ENCODE measurements around the gene TMPRSS5. TPM values are rescaled to one million over a fixed set of nuclear protein-coding genes. Genes with fewer than 3 reads are reported as not detected.
"Not testable (repeated sequence)": the region's sequence is repeated elsewhere in the genome, so short reads cannot be mapped to it uniquely, and the experiment has no call there.

Gene TMPRSS5
- total RNA-seq, 2 experiments from 2014 or later, result 0.32 to 0.46 TPM

- Mint-ChIP-seq H3K4me3 (no peak overlapping the region), H3K36me3 (ENCODE audit: low read depth) (no peaks in the 10 kb centered on the region), H3K27ac (no peak overlapping the region), H3K9me3 (ENCODE audit: low read depth) (no peaks in the 10 kb centered on the region), H3K27me3 (peaks cover 3% of the 10 kb centered on the region), H3K4me1 (no peaks in the 10 kb centered on the region)
- ChIA-PET CTCF (no interaction called here), POLR2A (no interaction called here)
- ATAC-seq (no peak), DNase-seq (no peak)
- intact Hi-C loops (cut with DNase I, micrococcal nuclease), result no loop called here
Observed at GRCh38 chr11:113675565-113675964, 30.5 kb downstream of the TMPRSS5 start.

DNA sequence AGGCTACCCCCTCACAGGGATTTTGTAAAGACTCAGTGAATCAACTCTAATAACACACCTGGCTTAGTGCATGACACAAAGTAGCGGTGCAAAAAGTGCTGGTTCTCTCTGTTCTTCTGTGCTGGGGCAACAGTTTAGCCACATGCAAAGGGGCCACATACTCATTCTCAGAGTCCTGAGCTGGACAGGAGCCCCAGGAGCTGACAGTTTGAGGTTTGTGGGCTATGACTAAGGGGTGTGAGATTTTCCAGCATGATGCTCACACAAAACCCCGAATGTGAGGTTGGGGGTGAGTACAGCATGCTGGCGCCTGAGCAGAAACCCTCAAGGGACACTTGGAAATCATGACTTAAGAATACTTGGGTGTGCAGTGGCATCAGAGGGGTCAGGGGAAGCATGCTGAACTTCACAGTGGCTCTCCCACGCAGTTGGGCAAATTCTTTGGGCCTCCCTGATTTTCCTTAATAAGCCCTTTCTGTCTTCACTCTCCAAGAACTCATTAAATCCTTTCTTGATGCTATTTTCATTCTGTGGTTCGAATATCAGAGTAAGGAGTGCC is 31.0 kb downstream of the TMPRSS5 start:
- H3K27ac Mint-ChIP-seq, result no peak overlapping the region
- no peaks in the 10 kb centered on the region for H3K36me3 Mint-ChIP-seq (ENCODE audit: low read depth)
- no peaks in the 10 kb centered on the region for H3K9me3 Mint-ChIP-seq (ENCODE audit: low read depth)
- intact Hi-C loops (cut with DNase I, micrococcal nuclease), result no loop called here
- H3K4me1 Mint-ChIP-seq, result no peaks in the 10 kb centered on the region
- peak; percentile 38 for DNase-seq
- peaks cover 3% of the 10 kb centered on the region for H3K27me3 Mint-ChIP-seq
- peak; percentile 73 for ATAC-seq
- ChIA-PET POLR2A (no interaction called here), CTCF (no interaction called here)
- H3K4me3 Mint-ChIP-seq, result no peak overlapping the region

GRCh38 chr11:113674397-113674685 is 31.8 kb downstream of the TMPRSS5 start:
- ATAC-seq (no peak), DNase-seq (no peak)
- H3K36me3 Mint-ChIP-seq (ENCODE audit: low read depth), result no peaks in the 10 kb centered on the region
- peaks cover 3% of the 10 kb centered on the region for H3K27me3 Mint-ChIP-seq
- no peak overlapping the region for H3K4me3 Mint-ChIP-seq
- no peak overlapping the region for H3K27ac Mint-ChIP-seq
- no peaks in the 10 kb centered on the region for H3K4me1 Mint-ChIP-seq
- CTCF ChIA-PET, result no interaction called here
- POLR2A ChIA-PET, result no interaction called here
- H3K9me3 Mint-ChIP-seq (ENCODE audit: low read depth), result no peaks in the 10 kb centered on the region
- intact Hi-C loops (cut with DNase I, micrococcal nuclease), result no loop called here

DNA sequence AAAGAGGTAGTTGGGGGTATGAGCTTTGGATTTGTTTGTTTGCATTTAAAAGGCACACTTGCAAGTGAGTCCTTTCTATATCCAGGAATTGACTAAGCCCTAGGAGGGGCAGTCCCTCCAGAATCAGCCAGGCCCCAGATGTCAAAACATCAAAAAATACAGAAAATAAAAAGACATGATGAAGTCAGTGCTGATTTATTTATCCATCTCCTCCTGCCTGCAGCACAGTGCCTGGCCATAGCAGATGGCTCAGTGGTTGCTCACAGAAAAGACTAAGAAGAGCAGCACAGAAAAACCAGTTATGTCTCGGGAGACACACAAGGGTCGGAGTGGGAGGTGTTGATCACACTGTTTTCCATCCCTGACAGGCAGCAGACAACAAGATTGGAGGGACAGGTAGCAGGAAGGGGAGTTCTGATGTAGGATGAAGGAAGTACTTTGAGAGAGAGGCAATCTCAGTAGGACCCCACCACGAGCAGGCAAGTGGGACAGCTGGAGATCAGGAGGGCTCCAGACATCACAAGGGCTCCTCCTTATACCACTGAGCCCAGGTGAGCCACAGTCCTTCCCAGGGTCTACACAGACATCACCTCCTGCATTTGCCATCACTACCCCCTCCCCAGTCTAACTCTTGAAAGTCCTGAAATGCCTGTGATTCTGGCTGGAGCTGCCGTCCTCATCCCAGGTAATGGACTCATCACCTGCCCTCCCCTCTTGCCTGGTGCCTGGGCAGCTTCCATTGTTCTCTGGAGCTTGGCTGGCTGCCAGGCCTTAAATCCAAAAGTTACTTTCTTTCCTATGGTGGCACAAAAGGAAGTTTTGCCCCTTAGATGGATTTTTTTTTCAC is 32.3 kb downstream of the TMPRSS5 start:
- no peak overlapping the region for H3K27ac Mint-ChIP-seq
- intact Hi-C loops (cut with DNase I, micrococcal nuclease), result no loop called here
- DNase-seq (no peak), ATAC-seq (peak; percentile 23)
- H3K4me3 Mint-ChIP-seq, result no peak overlapping the region
- no peaks in the 10 kb centered on the region for H3K4me1 Mint-ChIP-seq
- H3K36me3 Mint-ChIP-seq (ENCODE audit: low read depth), result no peaks in the 10 kb centered on the region
- peaks cover 4% of the 10 kb centered on the region for H3K27me3 Mint-ChIP-seq
- CTCF ChIA-PET, result no interaction called here
- POLR2A ChIA-PET, result no interaction called here
- H3K9me3 Mint-ChIP-seq (ENCODE audit: low read depth), result no peaks in the 10 kb centered on the region

GRCh38 chr11:113671914-113672313 is 34.2 kb downstream of the TMPRSS5 start:
- POLR2A ChIA-PET; H3K36me3 Mint-ChIP-seq (ENCODE audit: low read depth); intact Hi-C loops (cut with DNase I, micrococcal nuclease); DNase-seq; ATAC-seq; H3K4me3 Mint-ChIP-seq; CTCF ChIA-PET; H3K27ac Mint-ChIP-seq; H3K4me1 Mint-ChIP-seq; H3K9me3 Mint-ChIP-seq (ENCODE audit: low read depth): not testable (repeated sequence)
- peaks cover 12% of the 10 kb centered on the region for H3K27me3 Mint-ChIP-seq

DNA sequence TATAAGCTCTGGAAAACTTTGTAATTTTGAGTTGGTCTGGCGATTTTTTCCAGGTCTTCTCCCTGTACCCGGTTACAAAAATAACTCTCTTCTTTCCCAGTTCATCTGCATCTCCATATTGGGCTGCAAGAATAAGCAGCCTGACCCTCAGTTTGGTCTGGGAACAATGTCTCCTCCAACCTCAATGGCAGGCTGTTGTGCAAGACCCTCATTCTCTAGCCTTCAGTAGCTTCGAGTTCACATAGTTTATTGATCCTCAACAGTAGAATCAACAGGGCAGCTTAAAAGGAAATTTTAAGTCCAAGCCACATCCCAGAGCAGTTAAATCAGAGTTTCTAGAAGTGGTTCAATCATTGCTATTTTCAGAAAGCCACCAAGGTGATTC is 35.3 kb downstream of the TMPRSS5 start:
- intact Hi-C loops (cut with DNase I, micrococcal nuclease), result no loop called here
- Mint-ChIP-seq H3K27ac (no peak overlapping the region), H3K27me3 (peaks cover 11% of the 10 kb centered on the region), H3K36me3 (ENCODE audit: low read depth) (peaks cover 2% of the 10 kb centered on the region), H3K9me3 (ENCODE audit: low read depth) (peaks cover 5% of the 10 kb centered on the region), H3K4me1 (no peaks in the 10 kb centered on the region), H3K4me3 (no peak overlapping the region)
- DNase-seq (no peak), ATAC-seq (no peak)
- ChIA-PET POLR2A (no interaction called here), CTCF (no interaction called here)

GRCh38 chr11:113670149-113670830 is 35.8 kb downstream of the TMPRSS5 start:
- H3K4me3 Mint-ChIP-seq, result no peak overlapping the region
- H3K36me3 Mint-ChIP-seq (ENCODE audit: low read depth), result peaks cover 2% of the 10 kb centered on the region
- ChIA-PET POLR2A (no interaction called here), CTCF (no interaction called here)
- ATAC-seq, result no peak
- no peak for DNase-seq
- H3K4me1 Mint-ChIP-seq, result no peaks in the 10 kb centered on the region
- no peak overlapping the region for H3K27ac Mint-ChIP-seq
- H3K27me3 Mint-ChIP-seq, result peaks cover 11% of the 10 kb centered on the region
- H3K9me3 Mint-ChIP-seq (ENCODE audit: low read depth), result peaks cover 5% of the 10 kb centered on the region
- intact Hi-C loops (cut with DNase I, micrococcal nuclease), result no loop called here

GRCh38 chr11:113668255-113668654 is 37.9 kb downstream of the TMPRSS5 start:
- Mint-ChIP-seq H3K27me3 (peaks cover 12% of the 10 kb centered on the region), H3K4me1 (no peaks in the 10 kb centered on the region), H3K4me3 (no peak overlapping the region), H3K27ac (no peak overlapping the region), H3K36me3 (ENCODE audit: low read depth) (peaks cover 2% of the 10 kb centered on the region), H3K9me3 (ENCODE audit: low read depth) (peaks cover 5% of the 10 kb centered on the region)
- ChIA-PET CTCF (no interaction called here), POLR2A (no interaction called here)
- intact Hi-C loops (cut with DNase I, micrococcal nuclease), result no loop called here
- ATAC-seq, result no peak
- DNase-seq, result no peak

GRCh38 chr11:113667801-113668200 is 38.3 kb downstream of the TMPRSS5 start:
- H3K9me3 Mint-ChIP-seq (ENCODE audit: low read depth), result peaks cover 5% of the 10 kb centered on the region
- no peak overlapping the region for H3K4me3 Mint-ChIP-seq
- peaks cover 2% of the 10 kb centered on the region for H3K36me3 Mint-ChIP-seq (ENCODE audit: low read depth)
- POLR2A ChIA-PET, result no interaction called here
- ATAC-seq, result no peak
- DNase-seq, result no peak
- peaks cover 12% of the 10 kb centered on the region for H3K27me3 Mint-ChIP-seq
- H3K4me1 Mint-ChIP-seq, result no peaks in the 10 kb centered on the region
- H3K27ac Mint-ChIP-seq, result no peak overlapping the region
- intact Hi-C loops (cut with DNase I, micrococcal nuclease), result no loop called here
- CTCF ChIA-PET, result no interaction called here

- Mint-ChIP-seq H3K27me3 (peaks cover 12% of the 10 kb centered on the region), H3K27ac (no peak overlapping the region), H3K4me1 (no peaks in the 10 kb centered on the region), H3K4me3 (no peak overlapping the region), H3K36me3 (ENCODE audit: low read depth) (peaks cover 2% of the 10 kb centered on the region), H3K9me3 (ENCODE audit: low read depth) (peaks cover 5% of the 10 kb centered on the region)
- intact Hi-C loops (cut with DNase I, micrococcal nuclease), result no loop called here
- ChIA-PET POLR2A (no interaction called here), CTCF (no interaction called here)
- DNase-seq (no peak), ATAC-seq (no peak)
Observed at GRCh38 chr11:113666584-113666983, 39.5 kb downstream of the TMPRSS5 start.

GRCh38 chr11:113664981-113665710 is 41.0 kb downstream of the TMPRSS5 start:
- intact Hi-C loops (cut with DNase I, micrococcal nuclease), result no loop called here
- DNase-seq (no peak), ATAC-seq (no peak)
- peaks cover 5% of the 10 kb centered on the region for H3K9me3 Mint-ChIP-seq (ENCODE audit: low read depth)
- peaks cover 10% of the 10 kb centered on the region for H3K27me3 Mint-ChIP-seq
- no peak overlapping the region for H3K27ac Mint-ChIP-seq
- peaks cover 2% of the 10 kb centered on the region for H3K36me3 Mint-ChIP-seq (ENCODE audit: low read depth)
- no peaks in the 10 kb centered on the region for H3K4me1 Mint-ChIP-seq
- ChIA-PET POLR2A (no interaction called here), CTCF (no interaction called here)
- no peak overlapping the region for H3K4me3 Mint-ChIP-seq

Data from activated CD4-positive, alpha-beta T cell treated with anti-CD3 and anti-CD28 coated beads for 36 hours (primary cell).